ENCODE results near the gene GRIK4.

Gene GRIK4

GRCh38 chr11:120744016-120744994 lies 232.8 kb downstream of the GRIK4 start:
- Histone ChIP-seq H3K9me2 (replicated peaks; ENCODE audit: low read depth, low read length) (no peaks in the 10 kb centered on the region), H3K4me3 (ENCODE audit: low read length, poor library complexity, severe bottlenecking) (no peak overlapping the region), H3K4me1 (ENCODE audit: insufficient read depth, low read length, poor library complexity, severe bottlenecking) (no peaks in the 10 kb centered on the region), H3K4me2 (ENCODE audit: low read depth, low read length, poor library complexity, severe bottlenecking) (no peak overlapping the region), H3F3A (ENCODE audit: low read depth) (no peaks in the 10 kb centered on the region), H2AFZ (ENCODE audit: low read length) (no peak overlapping the region), H3K27me3 (ENCODE audit: insufficient read depth, low read length, poor library complexity, severe bottlenecking) (no peaks in the 10 kb centered on the region), H3K9me3 (ENCODE audit: insufficient read depth, low read depth, low read length) (no peaks in the 10 kb centered on the region), H3K79me2 (ENCODE audit: insufficient read depth, low read length) (no peaks in the 10 kb centered on the region), H4K20me1 (ENCODE audit: insufficient read depth, low read length, poor library complexity, severe bottlenecking) (no peaks in the 10 kb centered on the region), H3K9ac (ENCODE audit: low read depth, low read length, poor library complexity, severe bottlenecking) (no peak overlapping the region), H3K36me3 (ENCODE audit: insufficient read depth, low read length) (no peaks in the 10 kb centered on the region)
- TF ChIP-seq EZH2phosphoT487 (IDR thresholded peaks at IDR 0.05; ENCODE audit: borderline replicate concordance) (no peak), CTCF (conservative IDR thresholded peaks at IDR 0.05; ENCODE audit: low read length) (no peak)

- Histone ChIP-seq H3K4me2 (ENCODE audit: low read depth, low read length, poor library complexity, severe bottlenecking) (no peak overlapping the region), H3K27me3 (ENCODE audit: insufficient read depth, low read length, poor library complexity, severe bottlenecking) (no peaks in the 10 kb centered on the region), H3K9ac (ENCODE audit: low read depth, low read length, poor library complexity, severe bottlenecking) (no peak overlapping the region), H3F3A (ENCODE audit: low read depth) (no peaks in the 10 kb centered on the region), H2AFZ (ENCODE audit: low read length) (no peak overlapping the region), H3K4me1 (ENCODE audit: insufficient read depth, low read length, poor library complexity, severe bottlenecking) (no peaks in the 10 kb centered on the region), H3K9me3 (ENCODE audit: insufficient read depth, low read depth, low read length) (no peaks in the 10 kb centered on the region), H3K4me3 (ENCODE audit: low read length, poor library complexity, severe bottlenecking) (no peak overlapping the region), H3K36me3 (ENCODE audit: insufficient read depth, low read length) (no peaks in the 10 kb centered on the region), H3K9me2 (replicated peaks; ENCODE audit: low read depth, low read length) (no peaks in the 10 kb centered on the region), H4K20me1 (ENCODE audit: insufficient read depth, low read length, poor library complexity, severe bottlenecking) (no peaks in the 10 kb centered on the region), H3K79me2 (ENCODE audit: insufficient read depth, low read length) (no peaks in the 10 kb centered on the region)
- TF ChIP-seq CTCF (conservative IDR thresholded peaks at IDR 0.05; ENCODE audit: low read length) (no peak), EZH2phosphoT487 (IDR thresholded peaks at IDR 0.05; ENCODE audit: borderline replicate concordance) (no peak)
These were observed 234.8 kb downstream of the GRIK4 start for GRCh38 chr11:120746376-120746775.

- no peak overlapping the region for H3K4me3 ChIP-seq (ENCODE audit: low read length, poor library complexity, severe bottlenecking)
- TF ChIP-seq CTCF (conservative IDR thresholded peaks at IDR 0.05; ENCODE audit: low read length) (no peak), EZH2phosphoT487 (IDR thresholded peaks at IDR 0.05; ENCODE audit: borderline replicate concordance) (no peak)
- H3K4me1 ChIP-seq (ENCODE audit: insufficient read depth, low read length, poor library complexity, severe bottlenecking): no peaks in the 10 kb centered on the region
- no peaks in the 10 kb centered on the region for H3K9me3 ChIP-seq (ENCODE audit: insufficient read depth, low read depth, low read length)
- no peaks in the 10 kb centered on the region for H3K9me2 ChIP-seq (replicated peaks; ENCODE audit: low read depth, low read length)
- no peaks in the 10 kb centered on the region for H3K27me3 ChIP-seq (ENCODE audit: insufficient read depth, low read length, poor library complexity, severe bottlenecking)
- H3K9ac ChIP-seq (ENCODE audit: low read depth, low read length, poor library complexity, severe bottlenecking): no peak overlapping the region
- H4K20me1 ChIP-seq (ENCODE audit: insufficient read depth, low read length, poor library complexity, severe bottlenecking): no peaks in the 10 kb centered on the region
- H3K36me3 ChIP-seq (ENCODE audit: insufficient read depth, low read length): no peaks in the 10 kb centered on the region
- no peak overlapping the region for H3K4me2 ChIP-seq (ENCODE audit: low read depth, low read length, poor library complexity, severe bottlenecking)
- no peaks in the 10 kb centered on the region for H3F3A ChIP-seq (ENCODE audit: low read depth)
- H2AFZ ChIP-seq (ENCODE audit: low read length): no peak overlapping the region
- H3K79me2 ChIP-seq (ENCODE audit: insufficient read depth, low read length): no peaks in the 10 kb centered on the region
These were observed 235.5 kb downstream of the GRIK4 start for GRCh38 chr11:120746836-120747609.
